Measurements from ENCODE around the gene TMEM127.
"Not testable (repeated sequence)": the region's sequence is repeated elsewhere in the genome, so short reads cannot be mapped to it uniquely, and the experiment has no call there.

TMEM127 gene

DNA sequence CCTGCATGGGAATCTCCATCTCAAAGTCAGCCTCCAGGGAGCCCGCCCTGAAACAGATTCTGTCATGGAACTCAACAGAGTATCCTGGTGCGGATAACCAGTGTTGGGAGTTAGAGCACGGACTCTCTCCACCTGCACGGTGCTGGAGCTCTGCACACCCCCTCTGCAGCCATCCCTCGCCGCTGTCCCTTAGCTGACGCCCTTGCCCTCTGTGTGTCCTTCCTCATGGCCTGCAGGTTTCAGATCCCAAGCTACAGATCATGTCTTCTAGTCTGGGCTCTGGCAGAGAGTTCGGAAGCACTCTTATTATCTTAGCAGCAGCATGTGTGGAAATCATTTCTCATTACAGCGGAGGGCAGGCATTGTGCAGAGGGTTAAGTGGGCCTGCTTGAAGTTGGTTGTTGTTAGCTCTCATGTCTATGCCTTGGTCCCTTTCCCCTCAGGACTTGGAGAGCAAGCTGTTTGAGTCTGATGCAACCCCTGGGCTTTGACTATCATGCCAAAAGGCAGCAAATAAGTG, 26.0 kb downstream of the TMEM127 start:
- no peak for DNase-seq

DNA sequence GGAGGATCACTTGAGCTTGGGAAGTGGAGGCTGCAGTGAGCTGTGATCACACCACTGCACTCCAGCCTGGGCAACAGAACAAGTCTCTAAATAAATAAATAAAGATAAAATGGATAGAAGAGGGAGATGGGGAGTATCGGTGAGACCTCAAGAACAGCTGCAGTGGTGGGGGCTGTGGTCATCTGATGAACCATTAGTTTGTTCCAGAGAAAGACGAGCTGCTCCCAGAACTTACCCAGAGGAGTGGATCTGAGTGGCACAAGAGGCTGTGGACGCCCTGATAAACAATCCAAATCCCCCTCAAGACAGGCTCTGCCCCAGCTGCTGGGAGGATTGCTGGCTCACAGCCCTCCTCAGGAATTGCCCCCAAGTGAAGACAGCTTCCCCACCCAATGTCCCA, 26.7 kb downstream of the TMEM127 start:
- DNase-seq = no peak

DNA sequence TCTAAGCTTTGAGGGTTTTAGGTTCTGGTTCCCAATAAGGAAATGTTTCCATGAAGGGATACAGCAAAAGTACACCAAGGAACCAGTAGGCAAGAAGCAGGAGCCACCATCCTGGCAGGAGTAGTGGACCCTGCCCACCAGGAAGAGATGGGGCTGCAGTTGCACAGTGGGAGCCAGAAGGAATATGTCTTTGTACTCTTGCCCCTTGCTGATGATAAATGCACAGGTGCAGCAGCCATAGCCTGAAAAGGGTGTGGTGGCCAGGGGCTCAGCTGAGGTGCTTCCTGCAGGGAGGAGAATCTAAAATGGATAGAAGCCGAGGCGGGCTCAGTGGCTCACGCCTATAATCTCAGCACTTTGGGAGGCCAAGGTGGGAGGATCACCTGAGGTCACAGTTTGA, 27.5 kb downstream of the TMEM127 start:
- DNase-seq = no peak

GRCh38 chr2:96236882-96237281, 28.9 kb downstream of the TMEM127 start:
- DNase-seq = no peak

DNA sequence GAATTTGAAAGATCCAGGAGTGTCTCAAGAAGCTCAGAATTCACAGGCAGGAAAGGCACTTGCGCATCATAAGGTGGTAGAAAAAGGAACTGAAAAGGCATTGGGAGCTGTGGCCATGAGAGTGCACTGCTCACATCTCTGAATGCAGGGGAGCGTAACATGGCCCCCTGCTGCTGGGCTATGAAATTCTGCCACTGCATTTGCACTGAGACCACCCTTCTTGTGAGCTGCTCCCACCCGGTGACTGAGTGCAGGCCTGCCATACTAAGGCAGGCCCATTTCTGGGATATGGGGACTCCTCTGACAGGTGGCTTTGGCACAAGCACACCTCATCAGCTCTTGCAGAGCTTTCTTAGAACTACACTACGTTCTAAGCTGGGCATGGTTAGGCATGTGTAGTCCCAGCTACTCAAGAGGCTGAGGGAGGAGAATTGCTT, 31.9 kb downstream of the TMEM127 start:
- DNase-seq = no peak

- DNase-seq = no peak
Observed at GRCh38 chr2:96233436-96233835, 32.4 kb downstream of the TMEM127 start.

GRCh38 chr2:96231316-96231715, 34.5 kb downstream of the TMEM127 start:
- DNase-seq = no peak

GRCh38 chr2:96225016-96225533, 40.7 kb downstream of the TMEM127 start:
- DNase-seq = no peak

DNA sequence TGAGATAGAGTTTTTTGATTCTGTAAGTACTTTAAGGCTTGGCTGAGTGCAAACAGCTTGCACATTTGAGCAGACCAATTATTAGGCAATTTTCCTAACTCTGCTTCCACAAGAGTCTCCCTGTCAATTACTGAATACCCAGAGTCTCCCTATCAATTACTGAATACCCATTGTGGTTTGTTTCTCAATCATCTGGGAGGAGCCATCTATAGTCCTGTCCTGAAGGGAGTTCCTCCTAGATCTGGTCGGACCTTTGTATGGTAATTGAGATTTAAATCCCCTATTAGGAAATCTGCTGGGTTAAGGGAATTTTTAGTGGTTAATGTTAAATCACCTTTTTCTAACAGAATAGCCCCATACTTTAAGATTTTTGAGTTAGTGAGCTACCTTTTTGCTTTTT, 44.7 kb downstream of the TMEM127 start:
- DNase-seq = not testable (repeated sequence)

DNA sequence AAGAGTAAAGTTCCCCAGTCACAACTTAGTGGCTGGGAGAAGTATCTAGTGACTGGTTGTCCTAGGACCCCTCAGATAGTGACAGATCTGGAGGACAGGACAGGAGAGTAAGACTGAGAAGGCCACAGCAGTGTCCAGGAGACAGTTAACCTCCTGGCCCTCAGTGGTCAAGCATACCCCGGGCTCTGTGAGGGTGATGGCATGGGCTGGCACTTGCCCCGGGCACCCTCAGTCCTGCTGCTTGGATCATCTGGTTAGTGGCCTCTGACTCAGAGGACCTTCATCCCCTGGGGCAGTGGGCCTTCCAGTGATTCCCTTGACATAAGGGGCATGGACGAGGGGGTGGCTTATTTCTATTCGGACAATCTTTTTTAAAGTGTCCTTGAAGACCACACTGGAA, 45.8 kb downstream of the TMEM127 start:
- not testable (repeated sequence) for DNase-seq

DNA sequence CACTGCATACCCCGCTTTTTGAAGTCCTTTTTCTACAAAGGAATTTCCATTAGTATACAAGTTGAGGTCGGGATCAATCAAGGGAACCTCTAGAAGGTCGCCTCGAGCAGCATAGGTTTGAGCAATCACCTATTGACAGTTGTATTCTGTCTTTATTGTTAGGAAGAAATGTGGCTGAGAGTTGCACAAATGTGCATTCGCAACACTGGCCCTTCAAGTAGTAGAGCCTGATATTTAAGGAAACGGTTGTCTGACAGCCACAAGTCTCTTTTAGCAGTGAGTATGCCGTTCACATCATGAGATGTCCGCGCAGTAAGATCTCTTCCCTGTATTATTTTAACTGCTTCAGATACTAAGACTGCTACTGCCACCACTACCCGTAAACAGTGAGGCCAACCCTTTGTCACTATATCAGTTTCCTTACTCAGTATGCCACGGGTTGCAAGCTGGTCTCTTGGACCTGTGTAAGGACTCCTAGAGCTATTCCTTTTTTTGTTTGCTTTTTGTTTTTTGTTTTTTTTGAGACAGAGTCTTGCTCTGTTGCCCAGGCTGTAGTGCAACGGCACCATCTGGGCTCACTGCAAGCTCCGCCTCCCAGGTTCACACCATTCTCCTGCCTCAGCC, 47.2 kb downstream of the TMEM127 start:
- no peak for DNase-seq

DNA sequence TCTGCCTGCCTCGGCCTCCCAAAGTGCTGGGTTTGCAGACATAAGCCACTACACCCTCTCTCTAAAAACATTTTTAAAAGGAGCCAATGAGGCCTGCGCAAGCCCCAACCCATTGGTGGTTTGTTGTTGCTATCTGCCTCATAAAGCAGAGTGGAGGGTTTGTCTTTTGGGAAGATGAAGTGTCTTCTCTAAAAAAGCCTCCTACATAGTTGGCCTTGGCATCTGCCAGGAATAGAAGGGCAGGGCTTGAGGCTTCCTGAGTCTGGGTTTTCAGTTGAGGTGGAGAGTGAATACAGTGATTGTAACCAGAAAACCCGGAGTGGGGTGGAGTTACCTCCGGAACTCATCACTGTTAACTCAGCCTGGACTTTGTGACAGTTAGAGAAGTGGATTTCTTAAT, 51.2 kb downstream of the TMEM127 start:
- DNase-seq = no peak

DNA sequence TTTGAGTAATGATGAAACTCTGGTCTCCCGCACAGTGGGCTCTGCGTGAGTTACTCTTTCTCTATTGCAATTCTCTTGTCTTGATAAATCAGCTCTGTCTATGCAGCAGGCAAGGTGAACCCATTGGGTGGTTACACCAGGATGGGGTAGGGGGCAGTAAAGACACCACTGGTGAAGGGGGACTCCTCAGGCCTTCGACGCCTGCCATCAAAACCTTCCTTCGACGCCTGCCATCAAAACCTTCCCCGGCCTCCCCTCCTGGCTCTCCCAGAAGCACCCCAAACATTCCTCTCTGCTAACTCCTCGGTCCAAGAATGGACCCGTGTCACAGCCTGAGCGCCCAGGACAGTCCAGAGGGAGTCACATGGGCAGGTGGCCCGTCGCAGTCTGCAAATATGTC, 52.4 kb downstream of the TMEM127 start:
- DNase-seq = no peak

DNA sequence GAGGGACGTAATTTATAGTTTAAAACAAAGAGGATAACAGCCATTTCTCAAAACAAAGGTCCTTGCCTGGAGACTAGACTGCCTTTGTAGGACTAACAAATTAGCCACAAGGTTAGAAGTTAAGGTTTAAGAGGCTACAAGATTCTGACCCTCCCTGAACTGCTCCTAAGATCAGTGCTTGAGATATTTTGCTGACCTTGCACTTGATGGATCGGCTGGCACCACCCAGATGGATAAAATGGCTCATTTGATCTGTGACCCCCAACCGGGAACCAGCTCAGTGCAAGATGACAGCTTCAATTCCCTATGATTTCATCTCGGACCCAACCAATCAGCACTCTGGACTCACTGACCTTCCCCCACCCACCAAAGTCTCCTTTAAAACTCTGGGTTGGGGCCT, 53.5 kb downstream of the TMEM127 start:
- DNase-seq = no peak

- DNase-seq = no peak
Observed at GRCh38 chr2:96209729-96210085, 56.1 kb downstream of the TMEM127 start.

GRCh38 chr2:96209011-96209728, 56.6 kb downstream of the TMEM127 start:
- DNase-seq = no peak

GRCh38 chr2:96208143-96209010, 57.4 kb downstream of the TMEM127 start, which contains the start of gene STARD7:
Gene STARD7 (minus strand): TSS chr2:96208827. CDS start chr2:96208434, 393 bp downstream.
- peak; percentile 97 for DNase-seq

- DNase-seq = peak; percentile 26
Observed at GRCh38 chr2:96207774-96208142, 58.0 kb downstream of the TMEM127 start.

- DNase-seq = peak; percentile 30
Observed at GRCh38 chr2:96207073-96207773, 58.6 kb downstream of the TMEM127 start.

GRCh38 chr2:96205888-96206287, 59.9 kb downstream of the TMEM127 start:
- DNase-seq = no peak

GRCh38 chr2:96204836-96205624, 60.8 kb downstream of the TMEM127 start:
- no peak for DNase-seq

Data from CD4-positive, alpha-beta T cell treated with Interleukin-12 subunit alpha and Interleukin-12 subunit beta, for 1 hour (primary cell).